HepG2 (cell line): Measurements from ENCODE around the gene ICE2. TPM values are rescaled to one million over a fixed set of nuclear protein-coding genes. Genes with fewer than 3 reads are reported as not detected.
A peak's percentile ranks its signal among the peaks of the same experiment; 100 is the strongest.

Source experiments
- CREM ChIP-seq, 2 experiments: sonication (generic) in 1 of 2; formaldehyde crosslinking in 1 of 2; IDR thresholded peaks; 2 replicates each; pipeline versions ENCODE4 v1.4.0 to v1.6.1; 2016 to 2020; ENCODE audit warnings: antibody characterized with exemption in 1 of 2, mild to moderate bottlenecking in 1 of 2, missing genetic modification reagents in 1 of 2
- HMGXB3 ChIP-seq: sonication (generic); formaldehyde crosslinking; IDR thresholded peaks from 2 replicates; pipeline ENCODE4 v1.4.0; 2020; ENCODE audit warnings: missing genetic modification reagents, borderline replicate concordance
- HNF4A ChIP-seq: sonication (generic); formaldehyde crosslinking; IDR thresholded peaks from 2 replicates; pipeline ENCODE4 v1.4.0; 2020; ENCODE audit warnings: missing genetic modification reagents
- KLF16 ChIP-seq, 2 experiments: sonication (generic) in 1 of 2; formaldehyde crosslinking in 1 of 2; IDR thresholded peaks; 2 replicates each; pipeline versions ENCODE4 v1.6.1 to v1.8.0; 2016 to 2023; ENCODE audit warnings: missing genetic modification reagents in 2 of 2, missing compliant biosample characterization in 1 of 2
- MAFF ChIP-seq: IDR thresholded peaks from 2 replicates; pipeline ENCODE4 v1.6.1; 2011; ENCODE audit warnings: low read depth, low read length, improper control_type of control experiment
- MNT ChIP-seq: fragments of 450-650 bp; IDR thresholded peaks from 2 replicates; pipeline ENCODE4 v1.6.1; 2016
- NFIB ChIP-seq: sonication (generic); formaldehyde crosslinking; IDR thresholded peaks from 2 replicates; pipeline ENCODE4 v1.9.0; 2021; ENCODE audit warnings: missing genetic modification reagents, mild to moderate bottlenecking, borderline replicate concordance
- SRSF1 ChIP-seq: fragments of 200-400 bp; formaldehyde crosslinking; optimal IDR thresholded peaks from 2 replicates; pipeline ENCODE3; 2017; ENCODE audit warnings: mild to moderate bottlenecking, low read depth, low read length, moderate library complexity
- ZBTB42 ChIP-seq: sonication (generic); formaldehyde crosslinking; IDR thresholded peaks from 2 replicates; pipeline ENCODE4 v1.5.0; 2020; ENCODE audit warnings: mild to moderate bottlenecking, missing genetic modification reagents
- ZNF160 ChIP-seq: sonication (generic); formaldehyde crosslinking; IDR thresholded peaks from 2 replicates; pipeline ENCODE4 v1.8.0; 2022; ENCODE audit warnings: mild to moderate bottlenecking, inconsistent platforms, missing genetic modification reagents
- ZNF205 ChIP-seq: IDR thresholded peaks from 2 replicates; pipeline ENCODE4 v1.6.1; 2018; ENCODE audit warnings: missing biosample characterization, missing genetic modification reagents
- ZNF232 ChIP-seq: sonication (generic); formaldehyde crosslinking; IDR thresholded peaks from 2 replicates; pipeline ENCODE4 v1.4.0; 2020; ENCODE audit warnings: missing genetic modification reagents, borderline replicate concordance
- ZNF280B ChIP-seq: sonication (generic); formaldehyde crosslinking; IDR thresholded peaks from 2 replicates; pipeline ENCODE4 v1.5.0; 2020; ENCODE audit warnings: missing genetic modification reagents, mild to moderate bottlenecking, borderline replicate concordance
- ZNF569 ChIP-seq: sonication (generic); formaldehyde crosslinking; IDR thresholded peaks from 2 replicates; pipeline ENCODE4 v1.5.0; 2020; ENCODE audit warnings: mild to moderate bottlenecking, missing genetic modification reagents, moderate library complexity, borderline replicate concordance
- ZNF710 ChIP-seq: sonication (generic); formaldehyde crosslinking; IDR thresholded peaks from 2 replicates; pipeline ENCODE4 v1.5.0; 2020; ENCODE audit warnings: mild to moderate bottlenecking, missing genetic modification reagents, borderline replicate concordance
- ZNF850 ChIP-seq: sonication (generic); formaldehyde crosslinking; conservative IDR thresholded peaks from 2 replicates; pipeline ENCODE4 v1.9.0; 2021; ENCODE audit warnings: mild to moderate bottlenecking, missing genetic modification reagents
- polyA plus RNA-seq, 8 experiments: library from polyadenylated mRNA; depleted of rRNA in 3 of 8; stranded (reverse) in 7 of 8; unstranded in 1 of 8; fragments of >200 nt; fragmentation: Illumina TruSeq in 4 of 8; extraction: Trizol in 4 of 8; gene quantifications; 2 replicates each; pipeline versions ENCODE4 v1.2.1 to v1.2.3, GENCODE V29; 2011 to 2016; ENCODE audit warnings: low read depth in 4 of 8, missing spikeins in 1 of 8, mixed read lengths in 1 of 8; ENCODE audit not compliant: insufficient read depth in 1 of 8
- total RNA-seq, 5 experiments: library from RNA; depleted of rRNA; stranded (reverse); fragments of >200 nt; fragmentation: Illumina TruSeq; extraction: Trizol; gene quantifications; 2 replicates each; pipeline ENCODE4 v1.2.3, GENCODE V29; 2016; ENCODE audit warnings: low read depth in 1 of 5
- TF ChIP-seq, protein P1 (sequence below): sonication (generic); formaldehyde crosslinking; IDR thresholded peaks from 2 replicates; pipeline ENCODE4 v1.5.0; 2020; ENCODE audit warnings: missing genetic modification reagents

The ICE2 gene
- total and polyA plus RNA-seq, 2 of the 13 experiments (the other 11 are each of a cell fraction or from before 2014, with no cell fraction given) = 24.8 to 26.4 TPM

DNA sequence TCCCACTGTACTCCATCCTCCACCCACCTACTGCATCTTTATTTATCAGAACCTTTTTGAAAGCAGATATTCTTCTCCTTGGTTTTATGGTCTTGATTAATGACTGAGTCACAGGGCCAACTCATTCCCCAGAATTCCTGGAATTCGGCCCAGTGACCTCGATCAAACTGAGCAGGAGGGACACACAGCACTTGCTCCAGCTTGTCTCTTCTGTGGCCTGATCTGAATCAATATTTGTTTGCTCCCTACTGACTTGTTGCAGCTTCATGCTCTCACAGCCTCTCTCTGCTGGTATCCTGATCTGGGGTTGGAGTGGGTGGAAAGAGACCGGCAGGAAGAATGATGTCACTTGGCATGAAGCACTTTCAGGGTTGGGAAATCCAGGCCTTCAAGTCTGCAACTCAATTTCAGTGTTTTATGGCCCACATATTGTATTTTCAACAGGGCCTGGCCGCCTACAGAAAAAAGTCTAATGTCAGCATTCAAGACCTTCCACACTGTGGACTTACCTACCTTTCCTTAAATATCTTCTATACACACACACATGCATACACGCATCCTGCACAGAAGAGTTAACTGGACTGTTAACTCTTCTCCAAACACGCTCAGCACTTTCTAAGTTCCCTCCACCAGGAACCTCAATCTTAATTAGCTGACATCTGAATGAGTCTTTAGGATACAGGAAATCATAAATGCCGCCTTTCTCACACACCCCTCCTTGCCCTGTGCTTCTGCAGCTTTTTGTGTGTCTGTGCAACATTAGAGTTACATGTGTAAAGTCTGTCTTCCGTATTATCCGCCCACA is 85.8 kb downstream of the ICE2 start (continued):
- TF ChIP-seq ZNF280B (CRISPR knock-in tag) (no peak), NFIB (no peak), ZNF232 (CRISPR knock-in tag) (no peak), SRSF1 (no peak), KLF16 (CRISPR knock-in tag; IDR thresholded peaks at IDR 0.05) (peak in 1 of 2 experiments; percentile 42; a peak in 1 of 4 replicates), CREM (IDR thresholded peaks at IDR 0.05) (peak; percentile 78; the same call in 1 of the 2 replicates), CREM (CRISPR knock-in tag; IDR thresholded peaks at IDR 0.05) (no peak), ZNF850 (CRISPR knock-in tag) (no peak), HNF4A (CRISPR knock-in tag) (peak; percentile 78), ZNF205 (peak; percentile 72), ZNF160 (CRISPR knock-in tag) (no peak), HMGXB3 (peak; percentile 72), MAFF (peak; percentile 56), ZNF710 (CRISPR knock-in tag) (peak; percentile 32; the same call in 1 of the 2 replicates), ZNF569 (CRISPR knock-in tag) (no peak), MNT (no peak), ZBTB42 (CRISPR knock-in tag) (no peak)
- TF ChIP-seq, protein P1, sequence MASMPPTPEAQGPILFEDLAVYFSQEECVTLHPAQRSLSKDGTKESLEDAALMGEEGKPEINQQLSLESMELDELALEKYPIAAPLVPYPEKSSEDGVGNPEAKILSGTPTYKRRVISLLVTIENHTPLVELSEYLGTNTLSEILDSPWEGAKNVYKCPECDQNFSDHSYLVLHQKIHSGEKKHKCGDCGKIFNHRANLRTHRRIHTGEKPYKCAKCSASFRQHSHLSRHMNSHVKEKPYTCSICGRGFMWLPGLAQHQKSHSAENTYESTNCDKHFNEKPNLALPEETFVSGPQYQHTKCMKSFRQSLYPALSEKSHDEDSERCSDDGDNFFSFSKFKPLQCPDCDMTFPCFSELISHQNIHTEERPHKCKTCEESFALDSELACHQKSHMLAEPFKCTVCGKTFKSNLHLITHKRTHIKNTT (CRISPR knock-in tag) = no peak
